Measurements from ENCODE around the gene MPV17. TPM values are rescaled to one million over a fixed set of nuclear protein-coding genes. Genes with fewer than 3 reads are reported as not detected.

Gene MPV17
- total and polyA plus RNA-seq, 2 of the 13 experiments (the other 11 are each of a cell fraction or from before 2014, with no cell fraction given) = 48.9 to 129 TPM

DNA sequence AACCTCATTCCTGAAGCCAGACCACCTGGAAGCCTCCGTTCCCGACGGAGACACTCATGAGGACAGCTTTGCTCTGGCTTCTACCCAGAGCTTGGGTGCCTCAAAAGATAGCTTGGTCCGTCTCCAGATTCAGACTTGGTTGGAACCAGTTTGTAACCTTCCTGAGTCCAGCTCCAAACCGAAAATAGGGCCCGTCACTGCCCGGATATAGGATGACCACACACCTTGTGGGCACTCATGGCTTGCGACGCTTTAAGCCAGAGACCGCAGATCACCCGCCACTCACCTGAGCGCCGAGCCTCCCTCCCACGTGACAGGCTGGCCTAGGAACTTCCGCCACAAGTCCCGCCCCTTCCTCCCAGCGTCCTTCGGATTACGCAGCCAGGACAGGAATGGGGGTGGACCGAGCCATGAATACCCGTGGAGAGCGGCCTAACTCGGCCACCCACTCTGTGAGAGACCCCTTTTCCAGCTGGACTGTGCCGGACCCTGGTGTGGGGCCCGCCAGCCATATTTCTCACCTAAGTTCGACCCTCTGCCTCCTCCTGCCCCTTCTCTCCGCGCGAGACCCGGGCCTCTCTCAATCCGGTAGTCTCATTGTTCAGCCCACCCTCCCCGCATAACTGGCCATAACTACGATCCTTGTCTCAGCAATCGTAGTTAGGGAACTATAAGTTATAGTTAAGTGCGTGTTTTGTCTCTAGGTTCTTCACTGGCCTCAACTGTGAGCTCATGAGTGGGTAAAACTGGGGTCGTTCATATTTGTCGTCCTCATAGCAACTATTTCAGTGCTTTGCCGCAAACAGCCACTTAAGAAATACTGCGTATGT lies at the start of gene MPV17 (continued):
- TF ChIP-seq ZNF280D (CRISPR knock-in tag; IDR thresholded peaks at IDR 0.05) (0 out of 2 replicates have a peak, but pooled peaks have one; percentile 36), ZFP91 (CRISPR knock-in tag; IDR thresholded peaks at IDR 0.05; ENCODE audit: borderline replicate concordance) (peak; percentile 97), ZNF558 (CRISPR knock-in tag; IDR thresholded peaks at IDR 0.05; ENCODE audit: borderline replicate concordance) (no peak; the same call in 1 of the 2 replicates), ZFX (CRISPR knock-in tag; IDR thresholded peaks at IDR 0.05; ENCODE audit: low read depth) (peak; percentile 98), ZNF468 (CRISPR knock-in tag; IDR thresholded peaks at IDR 0.05) (peak; percentile 74; the same call in 1 of the 2 replicates), ZNF235 (CRISPR knock-in tag; IDR thresholded peaks at IDR 0.05; ENCODE audit: borderline replicate concordance) (no peak), HNRNPLL (IDR thresholded peaks at IDR 0.05; ENCODE audit: low read depth, low read length, poor library complexity, severe bottlenecking) (peak; percentile 86), ZKSCAN5 (CRISPR knock-in tag; IDR thresholded peaks at IDR 0.05) (no peak), NR1H2 (CRISPR knock-in tag; IDR thresholded peaks at IDR 0.05; ENCODE audit: borderline replicate concordance, low read depth) (no peak), NPAS2 (CRISPR knock-in tag; IDR thresholded peaks at IDR 0.05; ENCODE audit: borderline replicate concordance) (no peak), ATF5 (CRISPR knock-in tag; IDR thresholded peaks at IDR 0.05; ENCODE audit: low read depth) (no peak), NR2F1 (CRISPR knock-in tag; IDR thresholded peaks at IDR 0.05) (no peak), PCBP1 (IDR thresholded peaks at IDR 0.05; ENCODE audit: borderline replicate concordance, low read depth, low read length) (peak; percentile 87; the same call in 1 of the 2 replicates), ZNF616 (CRISPR knock-in tag; IDR thresholded peaks at IDR 0.05; ENCODE audit: low read depth) (no peak; the same call in 1 of the 2 replicates), ZNF691 (CRISPR knock-in tag; IDR thresholded peaks at IDR 0.05; ENCODE audit: borderline replicate concordance, low read depth) (peak; percentile 85; the same call in 1 of the 2 replicates)
- TF ChIP-seq, protein P1, sequence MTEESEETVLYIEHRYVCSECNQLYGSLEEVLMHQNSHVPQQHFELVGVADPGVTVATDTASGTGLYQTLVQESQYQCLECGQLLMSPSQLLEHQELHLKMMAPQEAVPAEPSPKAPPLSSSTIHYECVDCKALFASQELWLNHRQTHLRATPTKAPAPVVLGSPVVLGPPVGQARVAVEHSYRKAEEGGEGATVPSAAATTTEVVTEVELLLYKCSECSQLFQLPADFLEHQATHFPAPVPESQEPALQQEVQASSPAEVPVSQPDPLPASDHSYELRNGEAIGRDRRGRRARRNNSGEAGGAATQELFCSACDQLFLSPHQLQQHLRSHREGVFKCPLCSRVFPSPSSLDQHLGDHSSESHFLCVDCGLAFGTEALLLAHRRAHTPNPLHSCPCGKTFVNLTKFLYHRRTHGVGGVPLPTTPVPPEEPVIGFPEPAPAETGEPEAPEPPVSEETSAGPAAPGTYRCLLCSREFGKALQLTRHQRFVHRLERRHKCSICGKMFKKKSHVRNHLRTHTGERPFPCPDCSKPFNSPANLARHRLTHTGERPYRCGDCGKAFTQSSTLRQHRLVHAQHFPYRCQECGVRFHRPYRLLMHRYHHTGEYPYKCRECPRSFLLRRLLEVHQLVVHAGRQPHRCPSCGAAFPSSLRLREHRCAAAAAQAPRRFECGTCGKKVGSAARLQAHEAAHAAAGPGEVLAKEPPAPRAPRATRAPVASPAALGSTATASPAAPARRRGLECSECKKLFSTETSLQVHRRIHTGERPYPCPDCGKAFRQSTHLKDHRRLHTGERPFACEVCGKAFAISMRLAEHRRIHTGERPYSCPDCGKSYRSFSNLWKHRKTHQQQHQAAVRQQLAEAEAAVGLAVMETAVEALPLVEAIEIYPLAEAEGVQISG (CRISPR knock-in tag; IDR thresholded peaks at IDR 0.05) = peak; percentile 92
- TF ChIP-seq, protein P2, sequence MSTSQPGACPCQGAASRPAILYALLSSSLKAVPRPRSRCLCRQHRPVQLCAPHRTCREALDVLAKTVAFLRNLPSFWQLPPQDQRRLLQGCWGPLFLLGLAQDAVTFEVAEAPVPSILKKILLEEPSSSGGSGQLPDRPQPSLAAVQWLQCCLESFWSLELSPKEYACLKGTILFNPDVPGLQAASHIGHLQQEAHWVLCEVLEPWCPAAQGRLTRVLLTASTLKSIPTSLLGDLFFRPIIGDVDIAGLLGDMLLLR (CRISPR knock-in tag; IDR thresholded peaks at IDR 0.05) = peak; percentile 44

All from HepG2 (cell line).